T47D (cell line): ENCODE data around the gene ZGPAT.
"Not testable (repeated sequence)": the region's sequence is repeated elsewhere in the genome, so short reads cannot be mapped to it uniquely, and the experiment has no call there.

Experiments used
- DNase-seq, 2 experiments: peaks; one replicate each; pipeline versions ENCODE4 v3.0.0 to v3.0.0-alpha.2; 2011 to 2012; ENCODE audit warnings: low read depth in 1 of 2, low spot score in 1 of 2
- JUND ChIP-seq: IDR thresholded peaks from 2 replicates; pipeline ENCODE4 v1.6.1; 2012; ENCODE audit warnings: low read depth
- in situ Hi-C: cut with HindIII; loops from 2 replicates; pipeline ENCODE4 v1.10.0; 2016; ENCODE audit warnings: low sequenced_read_pairs, low pct_unique_long_range_greater_than_20kb

Gene ZGPAT

DNA sequence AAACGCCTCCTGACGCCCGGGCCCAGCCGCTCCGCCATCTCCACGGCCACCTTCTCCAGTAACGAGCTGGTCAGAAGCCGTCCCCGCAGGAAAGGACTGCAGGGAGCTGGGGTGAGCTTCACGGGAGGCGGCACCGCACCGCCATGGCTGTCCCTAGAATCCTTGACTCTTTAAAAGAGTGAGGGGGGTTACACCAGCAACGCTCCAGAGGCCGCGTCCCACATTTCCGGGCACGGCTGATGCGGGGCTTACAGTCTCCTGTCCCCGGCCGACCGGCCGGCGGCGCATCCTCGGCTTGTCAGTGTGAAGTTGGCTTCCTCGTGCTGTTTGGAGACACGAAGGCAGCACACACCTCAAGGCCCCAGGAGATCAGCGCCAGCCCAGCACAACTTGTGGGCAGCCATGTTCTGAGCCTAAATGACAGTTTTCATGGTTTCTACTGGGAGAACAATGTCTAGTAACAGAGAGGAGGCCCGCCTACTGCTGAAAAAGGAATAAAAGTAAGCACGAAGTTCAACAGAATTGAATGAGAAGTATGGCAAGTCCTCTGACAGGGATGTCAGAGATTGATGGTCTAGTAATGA, 62.1 kb downstream of the ZGPAT start:
- in situ Hi-C loops: no loop called here
- DNase-seq: no peak
- no peak for TF ChIP-seq JUND

GRCh38 chr20:63771046-63771707, 63.3 kb downstream of the ZGPAT start:
- no peak for DNase-seq
- in situ Hi-C loops: no loop called here
- TF ChIP-seq JUND: no peak

- no peak for TF ChIP-seq JUND
- DNase-seq: no peak
- in situ Hi-C loops: no loop called here
These were observed 65.1 kb downstream of the ZGPAT start for GRCh38 chr20:63772781-63773518.

DNA sequence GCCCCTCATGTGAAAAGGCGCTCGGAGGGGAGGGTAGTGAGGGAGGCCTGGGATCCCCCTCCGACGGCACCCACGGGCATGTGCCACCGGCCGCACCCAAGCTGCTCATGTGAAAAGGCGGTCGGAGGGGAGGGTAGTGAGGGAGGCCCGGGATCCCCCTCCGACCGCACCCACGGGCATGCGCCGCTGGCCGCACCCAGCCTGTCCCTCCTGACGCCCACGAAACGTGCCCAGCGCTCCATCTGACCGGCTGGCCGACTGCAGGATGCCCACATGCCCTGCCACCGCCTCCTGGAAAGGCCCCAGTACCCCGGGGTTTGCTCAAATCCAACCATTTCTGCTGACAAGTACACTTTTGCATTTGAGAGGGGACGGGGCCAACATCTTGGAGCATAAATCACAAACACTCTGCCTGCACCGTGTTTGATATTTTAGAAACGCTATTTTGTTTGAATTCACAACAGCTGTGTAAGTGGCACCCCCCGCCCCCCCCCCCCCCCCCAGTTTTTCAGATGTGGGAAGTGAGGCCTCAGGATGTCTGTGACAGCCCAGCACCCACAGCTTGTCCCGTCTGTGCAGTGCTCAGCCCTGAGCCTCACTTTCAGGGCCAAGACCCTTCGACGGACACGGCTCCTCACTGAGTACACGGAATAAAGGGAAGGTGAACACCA, 65.9 kb downstream of the ZGPAT start:
- DNase-seq: no peak
- in situ Hi-C loops: no loop called here
- TF ChIP-seq JUND: no peak

- no peak for TF ChIP-seq JUND
- in situ Hi-C loops: no loop called here
- no peak for DNase-seq
These were observed 66.5 kb downstream of the ZGPAT start for GRCh38 chr20:63774306-63774705.

DNA sequence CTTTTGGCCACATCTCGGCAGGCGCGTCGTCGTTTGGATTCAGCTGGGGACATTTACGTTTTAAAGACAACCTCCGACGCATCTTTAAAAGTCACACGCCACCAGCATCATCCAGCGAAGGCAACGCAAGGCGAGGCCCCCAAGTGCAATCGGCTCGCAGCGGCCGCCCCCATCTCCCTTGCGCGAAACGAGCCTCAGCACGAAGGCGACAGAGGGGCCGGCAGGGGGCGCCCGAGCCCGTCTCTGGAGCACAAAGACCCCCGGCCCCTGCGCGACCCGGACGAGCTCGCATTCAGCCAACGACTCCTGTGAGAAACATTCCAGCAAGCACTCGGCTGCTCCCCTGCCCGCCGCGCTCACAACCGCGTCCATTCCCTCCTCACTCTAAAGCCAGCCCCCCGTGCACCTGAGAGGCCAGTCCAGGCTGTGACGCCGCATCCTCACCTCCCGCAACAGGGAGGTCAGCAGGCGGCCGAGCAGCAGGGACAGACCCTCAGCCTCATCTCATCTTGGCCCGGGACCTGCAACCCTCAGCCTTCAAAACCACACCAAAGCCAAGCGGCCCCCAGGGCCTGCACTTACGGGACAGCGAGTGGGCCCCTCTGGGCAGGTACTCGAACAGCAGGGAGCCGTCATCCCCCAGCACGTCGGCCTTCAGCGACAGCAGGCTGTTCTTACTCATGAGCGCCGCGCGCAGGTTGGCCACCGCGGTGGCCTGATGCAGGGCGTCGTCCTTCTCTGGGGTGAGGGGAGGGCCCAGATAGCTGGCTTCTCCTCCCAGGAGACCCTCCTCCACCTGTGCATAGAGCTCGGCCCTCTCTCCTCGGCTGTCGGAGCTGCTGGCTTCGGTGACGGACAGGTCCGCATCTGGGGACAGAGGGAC, 67.5 kb downstream of the ZGPAT start:
- TF ChIP-seq JUND: no peak
- in situ Hi-C loops: no loop called here
- no peak for DNase-seq

GRCh38 chr20:63776875-63777274, 69.0 kb downstream of the ZGPAT start:
- in situ Hi-C loops, DNase-seq: not testable (repeated sequence)

DNA sequence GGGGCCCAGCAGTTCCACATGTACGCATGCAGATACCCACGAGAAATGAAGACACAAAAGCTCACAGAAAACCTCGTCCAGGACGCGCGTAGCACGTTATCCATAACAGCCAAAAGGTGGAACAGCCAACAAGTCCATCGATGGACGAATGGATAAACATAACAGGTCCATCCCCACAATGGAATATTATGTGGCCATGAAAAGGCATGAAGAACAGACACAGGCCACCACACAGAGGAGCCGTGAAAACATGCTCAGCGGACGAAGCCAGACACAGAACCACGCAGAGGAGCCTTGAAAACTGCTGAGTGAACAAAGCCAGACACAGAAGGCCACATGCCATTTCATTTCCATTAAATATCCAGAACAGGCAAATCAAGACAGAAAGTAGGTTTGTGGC, 69.8 kb downstream of the ZGPAT start:
- in situ Hi-C loops: no loop called here
- DNase-seq: no peak
- no peak for TF ChIP-seq JUND

GRCh38 chr20:63778034-63778752, 70.4 kb downstream of the ZGPAT start:
- in situ Hi-C loops: no loop called here
- TF ChIP-seq JUND: no peak
- DNase-seq: no peak

DNA sequence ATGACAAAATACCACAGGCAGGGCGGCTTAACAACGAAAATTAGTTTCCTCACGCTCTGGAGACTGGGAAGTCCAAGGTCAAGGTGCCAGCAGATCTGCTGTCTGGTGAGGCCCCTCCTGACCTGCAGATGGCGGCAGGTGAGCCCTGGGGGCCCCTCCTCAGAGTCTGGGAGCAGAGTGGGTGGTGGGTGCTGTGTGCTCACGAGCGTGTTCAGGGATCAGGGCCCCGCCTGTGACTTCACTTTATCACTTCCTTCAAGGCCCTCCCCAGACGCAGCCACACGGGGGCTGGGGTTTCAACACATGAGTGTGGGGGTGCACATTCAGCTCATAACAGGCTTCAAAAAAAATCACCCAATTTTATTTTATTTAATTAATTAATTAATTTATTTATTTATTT, 71.0 kb downstream of the ZGPAT start:
- DNase-seq: no peak
- in situ Hi-C loops: no loop called here
- no peak for TF ChIP-seq JUND

DNA sequence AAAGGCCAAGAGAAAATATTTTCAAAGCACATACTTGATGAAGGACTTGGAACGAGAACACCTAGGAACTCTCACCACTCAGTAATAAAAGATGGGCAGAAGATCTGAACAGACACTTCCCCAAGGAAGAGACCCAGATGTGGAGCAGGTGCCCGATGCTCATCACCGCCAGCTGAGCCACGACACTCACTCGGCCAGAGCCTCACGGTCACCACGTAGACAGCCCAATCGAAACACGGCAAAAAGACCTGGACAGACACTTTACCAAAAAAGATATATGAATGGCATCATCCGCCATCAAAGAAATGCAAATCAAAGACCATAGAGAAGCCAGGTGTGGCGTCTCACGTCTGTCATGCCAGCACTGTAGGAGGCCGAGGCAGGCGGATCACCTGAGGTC, 73.3 kb downstream of the ZGPAT start:
- TF ChIP-seq JUND: no peak
- in situ Hi-C loops: no loop called here
- no peak for DNase-seq
